Spleen (tissue), 7 donors: ENCODE results near the gene PAX3.

Source experiments
- POLR2A ChIP-seq, 3 donors: fragments of 450-650 bp; IDR thresholded peaks; one replicate each; pipeline ENCODE4 v1.5.1; 2017; ENCODE audit warnings: antibody characterized with exemption in 3 of 3, mild to moderate bottlenecking in 1 of 3
- POLR2AphosphoS5 ChIP-seq, 3 donors: sonication (generic); formaldehyde crosslinking; IDR thresholded peaks; one replicate each; pipeline ENCODE4 v1.5.1; 2017; ENCODE audit warnings: antibody characterized with exemption in 3 of 3
- TF ChIP-seq, protein P1 (sequence below), 11 experiments: fragments of 200-600 bp in 7 of 11; fragments of 450-650 bp in 4 of 11; sonication (generic) in 4 of 11; IDR thresholded peaks in 8 of 11; conservative IDR thresholded peaks in 3 of 11; 1 replicate in 7 of 11; 2 replicates in 4 of 11; pipeline versions ENCODE4 v1.4.0 to v1.8.0; 2016 to 2021; ENCODE audit warnings: antibody characterized with exemption in 11 of 11, inconsistent platforms in 4 of 11, mild to moderate bottlenecking in 1 of 11
- donor health status: DM: no; HTN: no; CAD: no; lungs with moderate emphysema.
- donor health status: DM: no; HTN: no; CAD: no.
- donor health status: DM: no; HTN: no; CAD: no.

DNA sequence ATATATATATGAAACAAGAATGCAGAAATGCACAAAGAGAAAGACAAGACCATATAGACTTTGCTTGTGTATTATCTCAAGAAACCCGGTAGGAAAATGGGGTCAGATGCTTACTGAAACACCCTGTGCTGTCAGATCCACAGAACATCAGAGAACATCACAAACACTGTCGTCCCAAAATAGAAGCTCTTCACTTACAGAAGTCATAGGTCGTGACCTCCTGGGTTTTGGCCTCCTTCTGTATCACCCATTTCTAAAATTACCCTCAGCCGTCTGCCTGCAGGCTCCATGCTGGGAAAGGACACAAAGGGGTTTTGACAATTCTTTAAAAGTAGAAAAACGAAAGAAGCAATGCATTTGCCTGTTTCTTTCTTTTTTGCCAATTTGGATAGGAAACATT, 137.9 kb downstream of the PAX3 start:
- TF ChIP-seq, protein P1, sequence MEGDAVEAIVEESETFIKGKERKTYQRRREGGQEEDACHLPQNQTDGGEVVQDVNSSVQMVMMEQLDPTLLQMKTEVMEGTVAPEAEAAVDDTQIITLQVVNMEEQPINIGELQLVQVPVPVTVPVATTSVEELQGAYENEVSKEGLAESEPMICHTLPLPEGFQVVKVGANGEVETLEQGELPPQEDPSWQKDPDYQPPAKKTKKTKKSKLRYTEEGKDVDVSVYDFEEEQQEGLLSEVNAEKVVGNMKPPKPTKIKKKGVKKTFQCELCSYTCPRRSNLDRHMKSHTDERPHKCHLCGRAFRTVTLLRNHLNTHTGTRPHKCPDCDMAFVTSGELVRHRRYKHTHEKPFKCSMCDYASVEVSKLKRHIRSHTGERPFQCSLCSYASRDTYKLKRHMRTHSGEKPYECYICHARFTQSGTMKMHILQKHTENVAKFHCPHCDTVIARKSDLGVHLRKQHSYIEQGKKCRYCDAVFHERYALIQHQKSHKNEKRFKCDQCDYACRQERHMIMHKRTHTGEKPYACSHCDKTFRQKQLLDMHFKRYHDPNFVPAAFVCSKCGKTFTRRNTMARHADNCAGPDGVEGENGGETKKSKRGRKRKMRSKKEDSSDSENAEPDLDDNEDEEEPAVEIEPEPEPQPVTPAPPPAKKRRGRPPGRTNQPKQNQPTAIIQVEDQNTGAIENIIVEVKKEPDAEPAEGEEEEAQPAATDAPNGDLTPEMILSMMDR (IDR thresholded peaks at IDR 0.05 in 8 of 11, conservative IDR thresholded peaks at IDR 0.05 in 3 of 11), result no peak
- TF ChIP-seq POLR2A (IDR thresholded peaks at IDR 0.05) (no peak), POLR2AphosphoS5 (IDR thresholded peaks at IDR 0.05) (no peak)
